Measurements from ENCODE around the gene HAUS7. TPM values are rescaled to one million over a fixed set of nuclear protein-coding genes. Genes with fewer than 3 reads are reported as not detected.

Gene HAUS7
- total RNA-seq, 1 donor from 2014 or later, result 62.7 TPM

- Mint-ChIP-seq H3K27me3 (ENCODE audit: insufficient read depth) (no peaks in the 10 kb centered on the region), H3K36me3 (ENCODE audit: low read depth) (no peaks in the 10 kb centered on the region), H3K27ac (no peak overlapping the region), H3K4me3 (no peak overlapping the region), H3K4me1 (ENCODE audit: low read depth) (no peaks in the 10 kb centered on the region), H3K9me3 (no peaks in the 10 kb centered on the region)
- peak; percentile 70 for DNase-seq (ENCODE audit: low spot score)
- intact Hi-C loops (cut with micrococcal nuclease), result loop anchor here (1.0 to 5.0 kb wide), 6 partner anchors 36 to 566 kb away; partner anchors contain the start of gene PNMA6E
Measured at GRCh38 chrX:153507484-153508178, 37.3 kb upstream of the HAUS7 start.

- no peak for DNase-seq (ENCODE audit: low spot score)
- H3K27ac Mint-ChIP-seq, result no peak overlapping the region
- no peak overlapping the region for H3K4me3 Mint-ChIP-seq
- no peaks in the 10 kb centered on the region for H3K27me3 Mint-ChIP-seq (ENCODE audit: insufficient read depth)
- intact Hi-C loops (cut with micrococcal nuclease), result loop anchor here (5.0 kb wide), 1 partner anchor 103 kb away; the partner anchor contains the start of gene PNMA6E
- no peaks in the 10 kb centered on the region for H3K4me1 Mint-ChIP-seq (ENCODE audit: low read depth)
- H3K36me3 Mint-ChIP-seq (ENCODE audit: low read depth), result no peaks in the 10 kb centered on the region
- H3K9me3 Mint-ChIP-seq, result no peaks in the 10 kb centered on the region
Measured at GRCh38 chrX:153505361-153505760, 35.0 kb upstream of the HAUS7 start.

- no peak for DNase-seq (ENCODE audit: low spot score)
- no peaks in the 10 kb centered on the region for H3K36me3 Mint-ChIP-seq (ENCODE audit: low read depth)
- no peaks in the 10 kb centered on the region for H3K27me3 Mint-ChIP-seq (ENCODE audit: insufficient read depth)
- H3K27ac Mint-ChIP-seq, result no peak overlapping the region
- no peaks in the 10 kb centered on the region for H3K9me3 Mint-ChIP-seq
- H3K4me1 Mint-ChIP-seq (ENCODE audit: low read depth), result no peaks in the 10 kb centered on the region
- intact Hi-C loops (cut with micrococcal nuclease), result loop anchor here (5.0 kb wide), 1 partner anchor 102 kb away; the partner anchor contains the start of gene PNMA6E
- no peak overlapping the region for H3K4me3 Mint-ChIP-seq
Measured at GRCh38 chrX:153504445-153505016, 34.2 kb upstream of the HAUS7 start.

- Mint-ChIP-seq H3K9me3 (no peaks in the 10 kb centered on the region), H3K27me3 (ENCODE audit: insufficient read depth) (no peaks in the 10 kb centered on the region), H3K36me3 (ENCODE audit: low read depth) (no peaks in the 10 kb centered on the region), H3K27ac (no peak overlapping the region), H3K4me1 (ENCODE audit: low read depth) (no peaks in the 10 kb centered on the region), H3K4me3 (no peak overlapping the region)
- no peak for DNase-seq (ENCODE audit: low spot score)
- intact Hi-C loops (cut with micrococcal nuclease), result no loop called here
Measured at GRCh38 chrX:153502796-153503195, 32.4 kb upstream of the HAUS7 start.

DNA sequence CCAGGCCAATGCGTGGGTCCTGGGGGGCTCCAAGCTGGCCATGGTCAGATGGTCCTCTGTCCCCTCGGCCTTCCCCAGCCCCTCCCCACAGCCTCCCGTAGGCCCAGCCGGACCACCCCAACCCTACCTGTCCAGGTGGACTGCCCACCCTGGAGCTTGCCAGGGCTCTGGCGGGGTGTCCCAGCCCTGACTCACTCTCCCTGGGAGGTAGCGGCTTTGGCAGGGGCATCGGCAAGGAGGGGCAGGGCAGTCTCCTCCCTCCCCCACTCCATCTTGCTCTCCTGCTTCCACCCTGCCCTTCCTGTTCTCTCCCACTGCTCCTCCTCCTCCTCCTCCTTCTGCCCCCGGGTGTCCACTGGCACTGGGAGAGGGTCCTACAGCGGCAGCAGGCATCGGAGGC is 31.8 kb upstream of the HAUS7 start:
- Mint-ChIP-seq H3K4me1 (ENCODE audit: low read depth) (no peaks in the 10 kb centered on the region), H3K27me3 (ENCODE audit: insufficient read depth) (no peaks in the 10 kb centered on the region), H3K4me3 (no peak overlapping the region), H3K27ac (no peak overlapping the region), H3K9me3 (no peaks in the 10 kb centered on the region), H3K36me3 (ENCODE audit: low read depth) (no peaks in the 10 kb centered on the region)
- no peak for DNase-seq (ENCODE audit: low spot score)
- intact Hi-C loops (cut with micrococcal nuclease), result no loop called here

DNA sequence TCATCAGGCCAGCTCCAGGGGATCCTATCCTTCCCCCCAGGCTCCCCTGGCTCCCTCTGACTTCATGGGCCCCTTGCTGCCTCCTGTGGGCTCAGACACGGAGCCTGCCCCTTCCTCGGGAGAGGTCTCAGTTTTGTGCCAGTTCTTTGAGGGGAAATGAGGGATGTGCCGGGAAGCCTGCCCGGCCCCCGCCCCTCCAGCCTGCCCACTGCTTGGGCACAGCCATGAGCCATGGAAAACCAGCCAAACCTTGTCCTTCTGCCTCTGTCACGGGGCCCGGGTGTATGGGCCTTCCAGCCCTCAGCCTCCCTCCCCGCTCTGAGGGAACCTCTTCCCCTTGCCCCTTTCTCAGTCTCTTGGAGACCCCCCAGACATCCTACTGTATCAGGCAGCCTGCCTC is 31.2 kb upstream of the HAUS7 start:
- Mint-ChIP-seq H3K36me3 (ENCODE audit: low read depth) (no peaks in the 10 kb centered on the region), H3K9me3 (no peaks in the 10 kb centered on the region), H3K27me3 (ENCODE audit: insufficient read depth) (no peaks in the 10 kb centered on the region), H3K27ac (no peak overlapping the region), H3K4me1 (ENCODE audit: low read depth) (no peaks in the 10 kb centered on the region), H3K4me3 (no peak overlapping the region)
- intact Hi-C loops (cut with micrococcal nuclease), result no loop called here
- DNase-seq (ENCODE audit: low spot score), result no peak

GRCh38 chrX:153500676-153501280 is 30.4 kb upstream of the HAUS7 start:
- no peaks in the 10 kb centered on the region for H3K9me3 Mint-ChIP-seq
- H3K4me1 Mint-ChIP-seq (ENCODE audit: low read depth), result no peaks in the 10 kb centered on the region
- H3K27ac Mint-ChIP-seq, result no peak overlapping the region
- no peak overlapping the region for H3K4me3 Mint-ChIP-seq
- intact Hi-C loops (cut with micrococcal nuclease), result no loop called here
- no peaks in the 10 kb centered on the region for H3K36me3 Mint-ChIP-seq (ENCODE audit: low read depth)
- H3K27me3 Mint-ChIP-seq (ENCODE audit: insufficient read depth), result no peaks in the 10 kb centered on the region
- DNase-seq (ENCODE audit: low spot score), result no peak

DNA sequence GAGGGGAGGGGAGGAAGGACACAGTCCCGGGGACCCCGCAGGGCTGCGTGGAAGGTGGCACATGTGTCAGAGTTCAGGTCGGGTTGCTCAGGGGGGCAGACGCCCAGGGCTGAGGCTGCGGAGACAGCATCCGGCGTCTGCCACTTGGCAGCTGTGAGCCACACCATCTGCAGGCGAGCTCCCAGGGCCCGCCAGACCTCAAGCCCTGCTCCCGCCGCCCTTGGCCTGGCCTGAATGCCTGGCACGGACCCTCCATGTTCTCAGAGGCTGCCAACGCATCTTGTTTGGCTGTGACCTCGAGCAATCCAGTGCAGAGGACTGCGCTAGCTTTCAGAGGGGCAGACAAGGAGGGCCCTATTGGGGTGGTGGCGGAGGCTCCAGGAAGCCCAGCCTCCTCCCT is 29.5 kb upstream of the HAUS7 start:
- no peak for DNase-seq (ENCODE audit: low spot score)
- H3K27me3 Mint-ChIP-seq (ENCODE audit: insufficient read depth), result no peaks in the 10 kb centered on the region
- H3K27ac Mint-ChIP-seq, result no peak overlapping the region
- intact Hi-C loops (cut with micrococcal nuclease), result no loop called here
- no peaks in the 10 kb centered on the region for H3K4me1 Mint-ChIP-seq (ENCODE audit: low read depth)
- no peaks in the 10 kb centered on the region for H3K36me3 Mint-ChIP-seq (ENCODE audit: low read depth)
- H3K9me3 Mint-ChIP-seq, result no peaks in the 10 kb centered on the region
- no peak overlapping the region for H3K4me3 Mint-ChIP-seq

DNA sequence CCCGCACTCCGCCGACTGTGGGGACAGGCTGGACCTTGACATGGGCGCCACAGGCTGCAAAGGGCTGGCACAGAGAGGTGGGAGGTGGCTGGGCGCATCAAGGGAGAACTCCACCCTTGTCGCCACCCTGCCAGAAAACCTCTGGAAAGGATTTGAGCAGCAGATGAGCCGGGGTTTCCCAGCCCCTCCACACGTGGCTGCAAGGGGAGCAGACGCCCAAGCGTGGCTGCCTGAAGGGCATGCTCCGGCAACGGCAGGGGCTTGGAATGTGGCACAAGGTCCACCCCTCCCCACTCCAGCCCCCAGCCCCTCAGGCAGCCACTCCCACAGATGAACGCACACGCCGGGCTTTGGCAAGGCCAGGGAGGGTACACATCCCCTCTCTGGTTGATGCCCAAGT is 29.0 kb upstream of the HAUS7 start:
- Mint-ChIP-seq H3K9me3 (no peaks in the 10 kb centered on the region), H3K36me3 (ENCODE audit: low read depth) (no peaks in the 10 kb centered on the region), H3K27me3 (ENCODE audit: insufficient read depth) (no peaks in the 10 kb centered on the region), H3K4me3 (no peak overlapping the region), H3K4me1 (ENCODE audit: low read depth) (no peaks in the 10 kb centered on the region), H3K27ac (no peak overlapping the region)
- intact Hi-C loops (cut with micrococcal nuclease), result no loop called here
- no peak for DNase-seq (ENCODE audit: low spot score)

- Mint-ChIP-seq H3K4me1 (ENCODE audit: low read depth) (no peaks in the 10 kb centered on the region), H3K27ac (no peak overlapping the region), H3K4me3 (no peak overlapping the region), H3K27me3 (ENCODE audit: insufficient read depth) (no peaks in the 10 kb centered on the region), H3K9me3 (no peaks in the 10 kb centered on the region), H3K36me3 (ENCODE audit: low read depth) (no peaks in the 10 kb centered on the region)
- intact Hi-C loops (cut with micrococcal nuclease), result no loop called here
- no peak for DNase-seq (ENCODE audit: low spot score)
Measured at GRCh38 chrX:153498453-153498852, 28.1 kb upstream of the HAUS7 start.

DNA sequence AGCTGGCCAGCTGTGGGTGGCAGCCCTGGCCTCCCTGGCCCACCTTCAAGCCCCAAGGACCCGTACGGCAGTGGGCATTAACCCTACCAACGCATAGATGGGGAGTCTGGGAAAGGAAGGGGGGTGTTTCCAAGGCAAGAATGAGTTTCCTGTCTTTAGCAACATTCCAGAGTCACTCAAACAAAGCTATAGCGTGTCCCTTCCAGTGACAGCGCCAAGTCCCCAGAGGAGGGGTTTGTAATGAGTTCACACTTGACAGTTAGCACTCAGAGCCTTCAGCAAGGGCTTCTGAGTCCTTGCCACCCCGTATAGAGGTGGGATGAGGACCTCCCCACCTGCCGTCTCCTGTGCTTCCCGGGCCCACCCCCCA is 26.2 kb upstream of the HAUS7 start:
- Mint-ChIP-seq H3K27me3 (ENCODE audit: insufficient read depth) (no peaks in the 10 kb centered on the region), H3K27ac (no peak overlapping the region), H3K36me3 (ENCODE audit: low read depth) (no peaks in the 10 kb centered on the region), H3K9me3 (no peaks in the 10 kb centered on the region), H3K4me3 (no peak overlapping the region), H3K4me1 (ENCODE audit: low read depth) (no peaks in the 10 kb centered on the region)
- intact Hi-C loops (cut with micrococcal nuclease), result no loop called here
- DNase-seq (ENCODE audit: low spot score), result no peak

GRCh38 chrX:153495903-153496589 is 25.7 kb upstream of the HAUS7 start:
- Mint-ChIP-seq H3K36me3 (ENCODE audit: low read depth) (no peaks in the 10 kb centered on the region), H3K27me3 (ENCODE audit: insufficient read depth) (no peaks in the 10 kb centered on the region), H3K27ac (no peak overlapping the region), H3K4me1 (ENCODE audit: low read depth) (no peaks in the 10 kb centered on the region), H3K4me3 (no peak overlapping the region), H3K9me3 (no peaks in the 10 kb centered on the region)
- no peak for DNase-seq (ENCODE audit: low spot score)
- intact Hi-C loops (cut with micrococcal nuclease), result no loop called here

GRCh38 chrX:153495362-153495751 is 25.0 kb upstream of the HAUS7 start:
- intact Hi-C loops (cut with micrococcal nuclease), result no loop called here
- no peaks in the 10 kb centered on the region for H3K4me1 Mint-ChIP-seq (ENCODE audit: low read depth)
- H3K9me3 Mint-ChIP-seq, result no peaks in the 10 kb centered on the region
- DNase-seq (ENCODE audit: low spot score), result no peak
- no peaks in the 10 kb centered on the region for H3K36me3 Mint-ChIP-seq (ENCODE audit: low read depth)
- no peak overlapping the region for H3K4me3 Mint-ChIP-seq
- no peaks in the 10 kb centered on the region for H3K27me3 Mint-ChIP-seq (ENCODE audit: insufficient read depth)
- no peak overlapping the region for H3K27ac Mint-ChIP-seq

All from activated T-helper 1 cell treated with anti-CD3 and anti-CD28 coated beads, Interleukin-12 subunit alpha, Interleukin-12 subunit beta, Interleukin-2, Interleukin-4 antibody, amounts not matched to agents 30 ng/mL and 10 ng/mL and 1 ng/mL, durations not matched to agents 14 hours and 24 hours and 36 hours (primary cell).